IgD-negative memory B cell (primary cell): ENCODE measurements around the gene EPS8L1. TPM values are rescaled to one million over a fixed set of nuclear protein-coding genes. Genes with fewer than 3 reads are reported as not detected.
"Not testable (repeated sequence)": the region's sequence is repeated elsewhere in the genome, so short reads cannot be mapped to it uniquely, and the experiment has no call there.

Experiments
- H3K27ac Mint-ChIP-seq, 3 donors: one replicate each; pipeline ENCODE4 v1.8.0; 2020 to 2022; ENCODE audit warnings: mild to moderate bottlenecking in 3 of 3, mixed read lengths in 3 of 3, moderate library complexity in 1 of 3
- H3K27me3 Mint-ChIP-seq: one replicate; pipeline ENCODE4 v1.8.0; 2021; ENCODE audit warnings: mixed read lengths
- H3K36me3 Mint-ChIP-seq: one replicate; pipeline ENCODE4 v1.8.0; 2020; ENCODE audit warnings: mild to moderate bottlenecking, mixed read lengths
- H3K4me1 Mint-ChIP-seq, 3 donors: one replicate each; pipeline ENCODE4 v1.8.0; 2020 to 2022; ENCODE audit warnings: mixed read lengths in 3 of 3, mild to moderate bottlenecking in 1 of 3
- H3K4me3 Mint-ChIP-seq, 4 donors: one replicate each; pipeline ENCODE4 v1.8.0; 2020 to 2022; ENCODE audit warnings: mild to moderate bottlenecking in 4 of 4, mixed read lengths in 4 of 4, moderate library complexity in 3 of 4
- H3K9me3 Mint-ChIP-seq, 3 donors: one replicate each; pipeline ENCODE4 v1.8.0; 2020 to 2021; ENCODE audit warnings: mixed read lengths in 3 of 3, mild to moderate bottlenecking in 1 of 3
- polyA plus RNA-seq: library from polyadenylated mRNA; unstranded; fragments of 300-500 nt; fragmentation: Illumina TruSeq; gene quantifications from one replicate; pipeline ENCODE4 v1.2.3, GENCODE V29; 2021

Gene EPS8L1
- polyA plus RNA-seq, 1 donor from 2014 or later: 0.93 TPM

- Mint-ChIP-seq H3K4me3 (no peak overlapping the region), H3K27ac (no peak overlapping the region), H3K4me1 (peaks cover 0 to 3% (median 1%) of the 10 kb centered on the region in 3 donors), H3K9me3 (peaks cover 0 to 1% (median 0%) of the 10 kb centered on the region in 3 donors), H3K36me3 (peaks cover 18% of the 10 kb centered on the region), H3K27me3 (peaks cover 2% of the 10 kb centered on the region)
These were observed 29.6 kb downstream of the EPS8L1 start for GRCh38 chr19:55105237-55105636.

- Mint-ChIP-seq H3K27ac (no peak overlapping the region), H3K4me3 (no peak overlapping the region), H3K27me3 (peaks cover 2% of the 10 kb centered on the region), H3K9me3 (peaks cover 0 to 1% (median 0%) of the 10 kb centered on the region in 3 donors), H3K4me1 (peaks cover 0 to 4% (median 1%) of the 10 kb centered on the region in 3 donors), H3K36me3 (peaks cover 17% of the 10 kb centered on the region)
These were observed 30.9 kb downstream of the EPS8L1 start for GRCh38 chr19:55106591-55106990.

GRCh38 chr19:55107252-55107651, 31.6 kb downstream of the EPS8L1 start:
- peaks cover 17% of the 10 kb centered on the region for H3K36me3 Mint-ChIP-seq

GRCh38 chr19:55109527-55110291, 34.0 kb downstream of the EPS8L1 start:
- H3K27ac Mint-ChIP-seq: peak overlapping the region in 1 of 3 donors; percentile 56
- H3K36me3 Mint-ChIP-seq: peaks cover 12% of the 10 kb centered on the region
- no peaks in the 10 kb centered on the region for H3K27me3 Mint-ChIP-seq
- H3K4me1 Mint-ChIP-seq: peaks cover 0 to 8% (median 8%) of the 10 kb centered on the region in 3 donors
- H3K4me3 Mint-ChIP-seq: no peak overlapping the region
- no peaks in the 10 kb centered on the region for H3K9me3 Mint-ChIP-seq

More at GRCh38 chr19:55107252-55107651, 31.6 kb downstream of the EPS8L1 start:
- H3K27me3 Mint-ChIP-seq, H3K27ac Mint-ChIP-seq, H3K4me3 Mint-ChIP-seq, H3K9me3 Mint-ChIP-seq, H3K4me1 Mint-ChIP-seq: not testable (repeated sequence)

GRCh38 chr19:55111238-55111831, 35.7 kb downstream of the EPS8L1 start:
- H3K4me3 Mint-ChIP-seq: peak overlapping the region in 1 of 4 donors; percentile 18
- no peak overlapping the region for H3K27ac Mint-ChIP-seq
- no peaks in the 10 kb centered on the region for H3K27me3 Mint-ChIP-seq
- H3K4me1 Mint-ChIP-seq: peaks cover 12 to 21% (median 20%) of the 10 kb centered on the region in 3 donors
- no peaks in the 10 kb centered on the region for H3K9me3 Mint-ChIP-seq
- H3K36me3 Mint-ChIP-seq: peaks cover 12% of the 10 kb centered on the region

GRCh38 chr19:55112246-55112776, 36.6 kb downstream of the EPS8L1 start:
- H3K36me3 Mint-ChIP-seq: peaks cover 10% of the 10 kb centered on the region
- no peak overlapping the region for H3K4me3 Mint-ChIP-seq
- H3K27ac Mint-ChIP-seq: no peak overlapping the region
- peaks cover 13 to 24% (median 23%) of the 10 kb centered on the region in 3 donors for H3K4me1 Mint-ChIP-seq
- H3K9me3 Mint-ChIP-seq: peaks cover 0 to 2% (median 0%) of the 10 kb centered on the region in 3 donors
- no peaks in the 10 kb centered on the region for H3K27me3 Mint-ChIP-seq

GRCh38 chr19:55112777-55113569, 37.3 kb downstream of the EPS8L1 start:
- peaks cover 10% of the 10 kb centered on the region for H3K36me3 Mint-ChIP-seq
- peak overlapping the region in 1 of 3 donors; percentile 46 for H3K27ac Mint-ChIP-seq
- peaks cover 19 to 27% (median 26%) of the 10 kb centered on the region in 3 donors for H3K4me1 Mint-ChIP-seq
- H3K4me3 Mint-ChIP-seq: peak overlapping the region in 2 of 4 donors; percentile 48 to 66
- H3K9me3 Mint-ChIP-seq: peaks cover 0 to 2% (median 0%) of the 10 kb centered on the region in 3 donors
- H3K27me3 Mint-ChIP-seq: no peaks in the 10 kb centered on the region

GRCh38 chr19:55113570-55114039, 37.9 kb downstream of the EPS8L1 start:
- H3K9me3 Mint-ChIP-seq: peaks cover 0 to 2% (median 0%) of the 10 kb centered on the region in 3 donors

GRCh38 chr19:55114566-55115145, 39.0 kb downstream of the EPS8L1 start:
- Mint-ChIP-seq H3K36me3 (no peaks in the 10 kb centered on the region), H3K4me3 (peak overlapping the region in 3 of 4 donors; percentile 51 to 96 (median 79)), H3K9me3 (peaks cover 0 to 2% (median 0%) of the 10 kb centered on the region in 3 donors), H3K27me3 (no peaks in the 10 kb centered on the region), H3K4me1 (peaks cover 23 to 28% (median 27%) of the 10 kb centered on the region in 3 donors), H3K27ac (peak overlapping the region in 1 of 3 donors; percentile 89)

More at GRCh38 chr19:55113570-55114039, 37.9 kb downstream of the EPS8L1 start:
- Mint-ChIP-seq H3K4me1 (peaks cover 23 to 27% (median 26%) of the 10 kb centered on the region in 3 donors), H3K27me3 (no peaks in the 10 kb centered on the region), H3K27ac (peak overlapping the region in 1 of 3 donors; percentile 84), H3K36me3 (peaks cover 6% of the 10 kb centered on the region), H3K4me3 (peak overlapping the region in 2 of 4 donors; percentile 48 to 66)

- peaks cover 27 to 29% (median 28%) of the 10 kb centered on the region in 3 donors for H3K4me1 Mint-ChIP-seq
- H3K27me3 Mint-ChIP-seq: no peaks in the 10 kb centered on the region
- H3K36me3 Mint-ChIP-seq: no peaks in the 10 kb centered on the region
- H3K27ac Mint-ChIP-seq: peak overlapping the region in 2 of 3 donors; percentile 89 to 99
- H3K9me3 Mint-ChIP-seq: peaks cover 0 to 2% (median 0%) of the 10 kb centered on the region in 3 donors
- H3K4me3 Mint-ChIP-seq: peak overlapping the region; percentile 93 to 99 (median 96)
These were observed 39.9 kb downstream of the EPS8L1 start for GRCh38 chr19:55115446-55116065.

GRCh38 chr19:55116232-55116858, 40.7 kb downstream of the EPS8L1 start:
- H3K36me3 Mint-ChIP-seq: no peaks in the 10 kb centered on the region
- peak overlapping the region; percentile 93 to 99 (median 96) for H3K4me3 Mint-ChIP-seq

GRCh38 chr19:55116859-55117662, 41.4 kb downstream of the EPS8L1 start, which contains the start of gene PPP1R12C:
TSS of gene PPP1R12C (minus strand) at chr19:55117637. CDS start at chr19:55117543, 94 bp downstream.
- H3K36me3 Mint-ChIP-seq: no peaks in the 10 kb centered on the region
- H3K4me1 Mint-ChIP-seq: peaks cover 28 to 34% (median 32%) of the 10 kb centered on the region in 3 donors
- H3K4me3 Mint-ChIP-seq: peak within 1 kb of the TSS; percentile 96 to 99 (median 98)
- peak within 1 kb of the TSS; percentile 89 to 99 (median 96) for H3K27ac Mint-ChIP-seq
- H3K9me3 Mint-ChIP-seq: peaks cover 0 to 2% (median 0%) of the 10 kb centered on the region in 3 donors
- H3K27me3 Mint-ChIP-seq: no peaks in the 10 kb centered on the region

More at GRCh38 chr19:55116232-55116858, 40.7 kb downstream of the EPS8L1 start:
- peak overlapping the region; percentile 89 to 99 (median 93) for H3K27ac Mint-ChIP-seq
- peaks cover 0 to 2% (median 0%) of the 10 kb centered on the region in 3 donors for H3K9me3 Mint-ChIP-seq
- peaks cover 28 to 32% (median 31%) of the 10 kb centered on the region in 3 donors for H3K4me1 Mint-ChIP-seq
- no peaks in the 10 kb centered on the region for H3K27me3 Mint-ChIP-seq
